CD4-positive, alpha-beta T cell treated with Interleukin-1 beta for 1 hour (primary cell): ENCODE measurements around the gene ACSM6.

Experiments
- DNase-seq, 2 donors: peaks; one replicate each; pipeline ENCODE4 v3.0.0-alpha.2; 2020 to 2022

Gene ACSM6

DNA sequence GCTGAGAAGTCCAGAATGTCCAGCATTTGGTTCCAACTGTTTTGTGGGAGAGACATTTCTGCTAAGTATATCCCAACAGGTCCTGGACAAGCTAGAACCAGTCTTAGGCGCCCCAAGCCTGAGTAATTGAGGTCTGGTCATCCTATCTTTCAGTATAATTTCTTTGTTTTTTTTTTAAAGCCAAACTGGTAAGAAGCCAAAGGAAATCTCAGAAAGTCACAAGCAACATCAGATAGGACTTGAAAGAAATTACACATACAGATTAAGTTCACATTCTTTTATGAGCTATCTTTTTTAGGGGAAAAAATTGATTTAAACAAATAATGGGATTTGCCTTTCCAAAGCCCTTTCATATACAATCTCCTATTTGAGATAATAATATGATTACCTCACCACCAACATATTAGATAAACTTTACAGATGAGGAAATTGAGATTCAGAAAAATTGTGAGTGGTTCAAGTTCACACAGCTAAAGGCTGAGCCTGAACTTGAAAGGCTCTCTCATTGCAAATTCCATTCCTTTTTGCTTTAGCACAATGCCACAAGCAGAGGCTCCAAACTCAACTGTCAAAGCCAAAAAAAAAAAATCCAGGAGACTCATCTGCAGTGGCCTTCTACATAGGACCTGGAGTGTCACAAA, 81.8 kb downstream of the ACSM6 start:
- DNase-seq, result no peak

DNA sequence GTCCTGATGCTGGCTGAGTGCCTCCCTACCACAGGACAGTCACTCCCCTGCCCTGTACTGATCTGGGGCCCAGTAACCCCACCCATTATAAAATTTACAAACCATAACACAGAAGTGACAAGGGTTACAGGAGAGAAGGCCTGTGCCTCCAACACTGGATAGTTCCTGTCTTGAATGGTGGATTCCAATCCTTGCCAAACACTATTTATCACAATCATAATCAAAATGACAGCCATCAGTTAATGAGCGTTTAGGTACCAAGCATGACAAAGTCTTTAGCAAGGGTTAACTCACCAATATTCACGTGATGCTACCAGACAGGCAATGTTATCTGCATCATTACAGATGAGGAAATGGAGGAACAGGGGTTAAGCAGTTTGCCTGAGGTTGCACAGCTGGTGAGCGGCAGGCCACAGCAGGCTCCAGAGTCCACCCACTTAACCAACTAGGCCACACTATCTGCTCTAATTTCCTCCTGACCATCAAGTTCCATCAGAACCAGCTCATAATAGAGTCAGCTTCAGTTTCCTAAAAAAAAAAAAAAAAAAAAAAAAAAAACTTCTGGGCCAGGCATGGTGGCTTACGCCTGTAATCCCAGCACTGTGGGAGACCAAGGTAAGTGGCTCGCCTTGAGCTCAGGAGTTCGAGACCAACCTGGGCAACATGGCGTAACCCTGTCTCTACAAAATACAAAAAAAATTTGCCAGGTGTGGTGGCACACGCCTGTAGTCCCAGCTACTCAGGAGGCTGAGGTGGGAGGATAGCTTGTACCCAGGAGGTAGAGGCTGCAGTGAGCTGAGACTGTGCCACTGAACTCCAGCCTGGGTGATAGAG, 82.5 kb downstream of the ACSM6 start:
- DNase-seq, result no peak

DNA sequence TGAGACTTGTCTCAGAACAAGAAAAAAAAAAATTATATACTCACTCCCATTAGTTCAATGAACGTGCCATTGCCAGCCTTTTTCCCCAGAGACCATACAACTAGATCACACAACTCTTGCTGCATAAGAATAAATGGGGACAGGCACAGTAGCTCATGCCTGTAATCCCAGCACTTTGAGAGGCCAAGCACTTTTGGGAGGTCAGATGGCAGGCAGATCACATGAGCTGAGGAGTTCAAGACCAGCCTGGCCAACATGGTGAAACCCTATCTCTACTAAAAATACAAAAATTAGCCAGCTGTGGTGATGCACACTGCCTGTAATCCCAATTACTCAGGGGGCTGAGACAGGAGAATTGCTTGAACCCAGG, 83.1 kb downstream of the ACSM6 start:
- no peak for DNase-seq

DNA sequence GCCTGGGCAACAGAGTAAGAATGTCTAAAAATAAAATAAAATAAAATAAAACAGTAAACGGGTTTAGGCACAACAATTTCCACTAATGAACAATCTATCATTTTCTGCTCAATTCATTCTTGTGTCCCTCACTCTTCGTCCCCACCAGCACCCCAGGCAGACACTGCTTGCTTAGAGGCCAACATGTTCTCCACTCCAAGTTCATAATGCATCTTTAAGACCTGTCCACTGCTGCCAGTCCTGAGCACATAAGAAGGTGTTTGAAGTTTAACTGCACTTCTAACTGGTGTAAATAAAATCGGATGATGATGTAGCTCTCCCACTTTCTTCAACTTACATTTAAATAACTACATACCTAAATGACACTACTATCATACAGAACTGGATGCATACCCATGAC, 83.6 kb downstream of the ACSM6 start:
- DNase-seq, result no peak
